Activated CD4-positive, alpha-beta T cell treated with anti-CD3 and anti-CD28 coated beads for 4 hours (primary cell): ENCODE measurements around the gene RACGAP1.

Source experiments
- DNase-seq, 2 donors: peaks; one replicate each; pipeline ENCODE4 v3.0.0-alpha.2; 2020

RACGAP1 gene

GRCh38 chr12:49967042-49967776 is 58.1 kb downstream of the RACGAP1 start:
- peak; percentile 89 to 96 for DNase-seq

- no peak for DNase-seq
These were observed 58.7 kb downstream of the RACGAP1 start for GRCh38 chr12:49966511-49967041.

GRCh38 chr12:49965836-49966235 is 59.5 kb downstream of the RACGAP1 start:
- no peak for DNase-seq

- DNase-seq = no peak
These were observed 60.3 kb downstream of the RACGAP1 start for GRCh38 chr12:49964849-49965624.

- no peak for DNase-seq
These were observed 61.1 kb downstream of the RACGAP1 start for GRCh38 chr12:49963976-49964815.

GRCh38 chr12:49962861-49963765 is 62.2 kb downstream of the RACGAP1 start:
- no peak for DNase-seq

GRCh38 chr12:49961993-49962764 is 63.1 kb downstream of the RACGAP1 start:
- DNase-seq = no peak

- DNase-seq = no peak
These were observed 64.0 kb downstream of the RACGAP1 start, which contains the start of gene AQP5 for GRCh38 chr12:49961111-49961922. Gene AQP5 (plus strand): TSS chr12:49961872. CDS start chr12:49962018, 146 bp downstream.

GRCh38 chr12:49960474-49961110 is 64.7 kb downstream of the RACGAP1 start:
- DNase-seq = no peak

- no peak for DNase-seq
These were observed 65.4 kb downstream of the RACGAP1 start for GRCh38 chr12:49959685-49960473.

GRCh38 chr12:49957570-49957967 is 67.7 kb downstream of the RACGAP1 start:
- no peak for DNase-seq

- DNase-seq = no peak
These were observed 68.4 kb downstream of the RACGAP1 start for GRCh38 chr12:49956663-49957569.

GRCh38 chr12:49955899-49956662 is 69.2 kb downstream of the RACGAP1 start:
- DNase-seq = no peak

- no peak for DNase-seq
These were observed 70.1 kb downstream of the RACGAP1 start for GRCh38 chr12:49954863-49955830.
